Measurements from ENCODE around the gene HCN1.

DNA sequence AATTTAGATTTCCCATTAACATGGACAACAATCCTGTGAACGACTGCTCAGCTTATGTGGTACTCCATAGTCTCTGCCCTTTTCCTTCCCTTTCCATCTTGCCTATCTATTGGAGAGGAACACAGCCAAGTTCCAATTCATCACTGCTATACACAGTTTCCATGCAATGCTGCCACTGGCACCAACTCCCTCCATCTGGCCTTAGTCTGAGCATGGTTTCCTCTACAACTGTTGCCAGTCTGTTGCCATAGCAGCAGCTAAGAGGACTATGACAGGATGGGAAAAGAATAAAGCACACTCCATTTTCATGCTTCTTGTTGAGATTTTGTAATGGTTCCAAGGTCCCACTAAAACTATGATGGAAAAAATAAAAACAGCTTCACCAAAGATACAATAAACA, 189.0 kb downstream of the HCN1 start:
- TF ChIP-seq ZNF232 (CRISPR knock-in tag; IDR thresholded peaks at IDR 0.05; ENCODE audit: borderline replicate concordance) (no peak), BCL6 (CRISPR knock-in tag; IDR thresholded peaks at IDR 0.05) (no peak), TRIM24 (CRISPR knock-in tag; IDR thresholded peaks at IDR 0.05) (no peak), REPIN1 (CRISPR knock-in tag; IDR thresholded peaks at IDR 0.05; ENCODE audit: borderline replicate concordance, low read depth) (no peak), TCF12 (IDR thresholded peaks at IDR 0.05) (no peak), TCF12 (CRISPR knock-in tag; IDR thresholded peaks at IDR 0.05) (no peak)
- TF ChIP-seq, protein P1, sequence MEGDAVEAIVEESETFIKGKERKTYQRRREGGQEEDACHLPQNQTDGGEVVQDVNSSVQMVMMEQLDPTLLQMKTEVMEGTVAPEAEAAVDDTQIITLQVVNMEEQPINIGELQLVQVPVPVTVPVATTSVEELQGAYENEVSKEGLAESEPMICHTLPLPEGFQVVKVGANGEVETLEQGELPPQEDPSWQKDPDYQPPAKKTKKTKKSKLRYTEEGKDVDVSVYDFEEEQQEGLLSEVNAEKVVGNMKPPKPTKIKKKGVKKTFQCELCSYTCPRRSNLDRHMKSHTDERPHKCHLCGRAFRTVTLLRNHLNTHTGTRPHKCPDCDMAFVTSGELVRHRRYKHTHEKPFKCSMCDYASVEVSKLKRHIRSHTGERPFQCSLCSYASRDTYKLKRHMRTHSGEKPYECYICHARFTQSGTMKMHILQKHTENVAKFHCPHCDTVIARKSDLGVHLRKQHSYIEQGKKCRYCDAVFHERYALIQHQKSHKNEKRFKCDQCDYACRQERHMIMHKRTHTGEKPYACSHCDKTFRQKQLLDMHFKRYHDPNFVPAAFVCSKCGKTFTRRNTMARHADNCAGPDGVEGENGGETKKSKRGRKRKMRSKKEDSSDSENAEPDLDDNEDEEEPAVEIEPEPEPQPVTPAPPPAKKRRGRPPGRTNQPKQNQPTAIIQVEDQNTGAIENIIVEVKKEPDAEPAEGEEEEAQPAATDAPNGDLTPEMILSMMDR (CRISPR knock-in tag; IDR thresholded peaks at IDR 0.05), result no peak
- TF ChIP-seq, protein P2, sequence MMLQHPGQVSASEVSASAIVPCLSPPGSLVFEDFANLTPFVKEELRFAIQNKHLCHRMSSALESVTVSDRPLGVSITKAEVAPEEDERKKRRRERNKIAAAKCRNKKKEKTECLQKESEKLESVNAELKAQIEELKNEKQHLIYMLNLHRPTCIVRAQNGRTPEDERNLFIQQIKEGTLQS (CRISPR knock-in tag; IDR thresholded peaks at IDR 0.05), result no peak
- TF ChIP-seq, protein P3, sequence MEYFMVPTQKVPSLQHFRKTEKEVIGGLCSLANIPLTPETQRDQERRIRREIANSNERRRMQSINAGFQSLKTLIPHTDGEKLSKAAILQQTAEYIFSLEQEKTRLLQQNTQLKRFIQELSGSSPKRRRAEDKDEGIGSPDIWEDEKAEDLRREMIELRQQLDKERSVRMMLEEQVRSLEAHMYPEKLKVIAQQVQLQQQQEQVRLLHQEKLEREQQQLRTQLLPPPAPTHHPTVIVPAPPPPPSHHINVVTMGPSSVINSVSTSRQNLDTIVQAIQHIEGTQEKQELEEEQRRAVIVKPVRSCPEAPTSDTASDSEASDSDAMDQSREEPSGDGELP (IDR thresholded peaks at IDR 0.05; ENCODE audit: borderline replicate concordance, low read depth), result no peak

Data from HepG2 (cell line).